GM12874 (cell line): ENCODE data around the gene CRB3.

Experiments
- TF ChIP-seq, protein P1 (sequence below): IDR thresholded peaks from 2 replicates; pipeline ENCODE4 v1.5.1; 2011; ENCODE audit warnings: low read depth, mild to moderate bottlenecking, control low read depth, low read length, moderate library complexity; ENCODE audit not compliant: insufficient read depth

Gene CRB3

DNA sequence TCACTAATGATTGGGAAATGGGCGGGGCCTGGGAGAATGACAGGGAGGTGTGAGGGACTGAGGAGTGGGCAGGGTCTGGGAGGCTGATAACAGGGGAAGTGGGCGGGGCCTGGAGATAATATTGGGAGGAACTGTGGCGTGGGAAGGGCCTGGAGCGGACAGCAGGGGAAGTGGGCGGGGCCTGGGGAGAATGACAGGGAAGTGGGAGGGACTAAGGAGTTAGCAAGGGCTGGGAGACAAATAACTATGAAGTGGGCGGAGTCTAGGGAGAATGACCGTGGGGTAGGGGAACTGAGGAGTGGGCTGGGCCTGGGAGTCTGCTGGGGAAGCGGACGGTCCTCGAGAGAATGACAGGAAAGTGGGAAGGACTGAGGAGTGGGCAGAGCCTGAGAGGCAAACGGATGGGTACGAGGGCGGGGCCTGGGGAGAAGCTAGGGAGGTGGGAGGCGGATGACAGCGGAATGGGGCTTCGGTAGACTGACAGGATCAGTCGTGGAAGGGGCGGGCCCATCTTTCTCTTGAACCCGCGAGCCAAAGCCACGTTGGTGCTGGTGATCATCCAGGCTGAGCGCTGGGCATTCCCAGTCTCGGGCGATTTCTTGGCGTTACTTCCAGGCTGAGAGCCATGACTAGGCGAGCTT, 52.1 kb downstream of the CRB3 start:
- TF ChIP-seq, protein P1, sequence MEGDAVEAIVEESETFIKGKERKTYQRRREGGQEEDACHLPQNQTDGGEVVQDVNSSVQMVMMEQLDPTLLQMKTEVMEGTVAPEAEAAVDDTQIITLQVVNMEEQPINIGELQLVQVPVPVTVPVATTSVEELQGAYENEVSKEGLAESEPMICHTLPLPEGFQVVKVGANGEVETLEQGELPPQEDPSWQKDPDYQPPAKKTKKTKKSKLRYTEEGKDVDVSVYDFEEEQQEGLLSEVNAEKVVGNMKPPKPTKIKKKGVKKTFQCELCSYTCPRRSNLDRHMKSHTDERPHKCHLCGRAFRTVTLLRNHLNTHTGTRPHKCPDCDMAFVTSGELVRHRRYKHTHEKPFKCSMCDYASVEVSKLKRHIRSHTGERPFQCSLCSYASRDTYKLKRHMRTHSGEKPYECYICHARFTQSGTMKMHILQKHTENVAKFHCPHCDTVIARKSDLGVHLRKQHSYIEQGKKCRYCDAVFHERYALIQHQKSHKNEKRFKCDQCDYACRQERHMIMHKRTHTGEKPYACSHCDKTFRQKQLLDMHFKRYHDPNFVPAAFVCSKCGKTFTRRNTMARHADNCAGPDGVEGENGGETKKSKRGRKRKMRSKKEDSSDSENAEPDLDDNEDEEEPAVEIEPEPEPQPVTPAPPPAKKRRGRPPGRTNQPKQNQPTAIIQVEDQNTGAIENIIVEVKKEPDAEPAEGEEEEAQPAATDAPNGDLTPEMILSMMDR, result no peak
